ENCODE results near the gene PLEKHG4. TPM values are rescaled to one million over a fixed set of nuclear protein-coding genes. Genes with fewer than 3 reads are reported as not detected.

Gene PLEKHG4
- total and polyA plus RNA-seq, 10 of the 15 experiments (the other 5 are each of a cell fraction or from before 2014, with no cell fraction given): 0.14 to 2.6 (median 0.99) TPM

- TF ChIP-seq, protein P1, sequence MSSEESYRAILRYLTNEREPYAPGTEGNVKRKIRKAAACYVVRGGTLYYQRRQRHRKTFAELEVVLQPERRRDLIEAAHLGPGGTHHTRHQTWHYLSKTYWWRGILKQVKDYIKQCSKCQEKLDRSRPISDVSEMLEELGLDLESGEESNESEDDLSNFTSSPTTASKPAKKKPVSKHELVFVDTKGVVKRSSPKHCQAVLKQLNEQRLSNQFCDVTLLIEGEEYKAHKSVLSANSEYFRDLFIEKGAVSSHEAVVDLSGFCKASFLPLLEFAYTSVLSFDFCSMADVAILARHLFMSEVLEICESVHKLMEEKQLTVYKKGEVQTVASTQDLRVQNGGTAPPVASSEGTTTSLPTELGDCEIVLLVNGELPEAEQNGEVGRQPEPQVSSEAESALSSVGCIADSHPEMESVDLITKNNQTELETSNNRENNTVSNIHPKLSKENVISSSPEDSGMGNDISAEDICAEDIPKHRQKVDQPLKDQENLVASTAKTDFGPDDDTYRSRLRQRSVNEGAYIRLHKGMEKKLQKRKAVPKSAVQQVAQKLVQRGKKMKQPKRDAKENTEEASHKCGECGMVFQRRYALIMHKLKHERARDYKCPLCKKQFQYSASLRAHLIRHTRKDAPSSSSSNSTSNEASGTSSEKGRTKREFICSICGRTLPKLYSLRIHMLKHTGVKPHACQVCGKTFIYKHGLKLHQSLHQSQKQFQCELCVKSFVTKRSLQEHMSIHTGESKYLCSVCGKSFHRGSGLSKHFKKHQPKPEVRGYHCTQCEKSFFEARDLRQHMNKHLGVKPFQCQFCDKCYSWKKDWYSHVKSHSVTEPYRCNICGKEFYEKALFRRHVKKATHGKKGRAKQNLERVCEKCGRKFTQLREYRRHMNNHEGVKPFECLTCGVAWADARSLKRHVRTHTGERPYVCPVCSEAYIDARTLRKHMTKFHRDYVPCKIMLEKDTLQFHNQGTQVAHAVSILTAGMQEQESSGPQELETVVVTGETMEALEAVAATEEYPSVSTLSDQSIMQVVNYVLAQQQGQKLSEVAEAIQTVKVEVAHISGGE (CRISPR knock-in tag; IDR thresholded peaks at IDR 0.05): no peak
- TF ChIP-seq, protein P2, sequence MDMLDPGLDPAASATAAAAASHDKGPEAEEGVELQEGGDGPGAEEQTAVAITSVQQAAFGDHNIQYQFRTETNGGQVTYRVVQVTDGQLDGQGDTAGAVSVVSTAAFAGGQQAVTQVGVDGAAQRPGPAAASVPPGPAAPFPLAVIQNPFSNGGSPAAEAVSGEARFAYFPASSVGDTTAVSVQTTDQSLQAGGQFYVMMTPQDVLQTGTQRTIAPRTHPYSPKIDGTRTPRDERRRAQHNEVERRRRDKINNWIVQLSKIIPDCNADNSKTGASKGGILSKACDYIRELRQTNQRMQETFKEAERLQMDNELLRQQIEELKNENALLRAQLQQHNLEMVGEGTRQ (IDR thresholded peaks at IDR 0.05; ENCODE audit: borderline replicate concordance, low read depth, low read length): no peak
- TF ChIP-seq ZNF592 (IDR thresholded peaks at IDR 0.05) (no peak), SIX5 (IDR thresholded peaks at IDR 0.05; ENCODE audit: low read depth, low read length, severe bottlenecking) (no peak), NR2F1 (conservative IDR thresholded peaks at IDR 0.05) (peak; percentile 34; the same call in 1 of the 2 replicates), HCFC1 (IDR thresholded peaks at IDR 0.05; ENCODE audit: low read length) (no peak), ZNF384 (IDR thresholded peaks at IDR 0.05; ENCODE audit: borderline replicate concordance, low read depth, low read length) (no peak), CREB1 (IDR thresholded peaks at IDR 0.05; ENCODE audit: low read depth) (peak; percentile 94), PML (IDR thresholded peaks at IDR 0.05; ENCODE audit: low read length) (0 out of 2 replicates have a peak, but pooled peaks have one; percentile 52), IKZF1 (conservative IDR thresholded peaks at IDR 0.05) (peak; percentile 99), BRCA1 (IDR thresholded peaks at IDR 0.05; ENCODE audit: low read depth, low read length) (no peak), SP1 (IDR thresholded peaks at IDR 0.05; ENCODE audit: low read depth, low read length) (peak; percentile 57), SMC3 (IDR thresholded peaks at IDR 0.05; ENCODE audit: borderline replicate concordance, low read length) (no peak), HDAC2 (IDR thresholded peaks at IDR 0.05) (no peak), STAT1 (conservative IDR thresholded peaks at IDR 0.05) (no peak), RUNX3 (IDR thresholded peaks at IDR 0.05; ENCODE audit: low read length) (peak; percentile 95), MYB (IDR thresholded peaks at IDR 0.05; ENCODE audit: borderline replicate concordance, low read depth, low read length) (no peak), HDAC6 (IDR thresholded peaks at IDR 0.05; ENCODE audit: unreplicated experiment) (no peak), MTA3 (IDR thresholded peaks at IDR 0.05; ENCODE audit: borderline replicate concordance, low read length) (peak; percentile 91), RB1 (IDR thresholded peaks at IDR 0.05; ENCODE audit: borderline replicate concordance) (no peak)
- TF ChIP-seq, protein P3, sequence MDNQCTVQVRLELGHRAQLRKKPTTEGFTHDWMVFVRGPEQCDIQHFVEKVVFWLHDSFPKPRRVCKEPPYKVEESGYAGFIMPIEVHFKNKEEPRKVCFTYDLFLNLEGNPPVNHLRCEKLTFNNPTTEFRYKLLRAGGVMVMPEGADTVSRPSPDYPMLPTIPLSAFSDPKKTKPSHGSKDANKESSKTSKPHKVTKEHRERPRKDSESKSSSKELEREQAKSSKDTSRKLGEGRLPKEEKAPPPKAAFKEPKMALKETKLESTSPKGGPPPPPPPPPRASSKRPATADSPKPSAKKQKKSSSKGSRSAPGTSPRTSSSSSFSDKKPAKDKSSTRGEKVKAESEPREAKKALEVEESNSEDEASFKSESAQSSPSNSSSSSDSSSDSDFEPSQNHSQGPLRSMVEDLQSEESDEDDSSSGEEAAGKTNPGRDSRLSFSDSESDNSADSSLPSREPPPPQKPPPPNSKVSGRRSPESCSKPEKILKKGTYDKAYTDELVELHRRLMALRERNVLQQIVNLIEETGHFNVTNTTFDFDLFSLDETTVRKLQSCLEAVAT (IDR thresholded peaks at IDR 0.05): peak; percentile 71
Observed at GRCh38 chr16:67311607-67312488, 32.5 kb downstream of the PLEKHG4 start (continued).
